Measurements from ENCODE around the gene RPTOR. TPM values are rescaled to one million over a fixed set of nuclear protein-coding genes. Genes with fewer than 3 reads are reported as not detected.

The RPTOR gene
- total and polyA plus RNA-seq, 10 of the 15 experiments (the other 5 are each of a cell fraction or from before 2014, with no cell fraction given), result 0.18 to 32.1 (median 7.8) TPM

- TF ChIP-seq RAD51 (IDR thresholded peaks at IDR 0.05) (peak; percentile 34; the same call in 1 of the 2 replicates), CBFB (IDR thresholded peaks at IDR 0.05; ENCODE audit: low read depth) (no peak), ETV6 (conservative IDR thresholded peaks at IDR 0.05 in 1 of 2, IDR thresholded peaks at IDR 0.05 in 1 of 2; ENCODE audit: borderline replicate concordance in 1 of 2, low read depth in 1 of 2) (0 out of 4 replicates have a peak, but pooled peaks of 1 of the 2 experiments have one; percentile 15), BHLHE40 (IDR thresholded peaks at IDR 0.05; ENCODE audit: borderline replicate concordance in 1 of 2, low read depth in 2 of 2, low read length in 1 of 2) (peak; percentile 49 to 62; a peak in 2 of 4 replicates), MEF2B (IDR thresholded peaks at IDR 0.05; ENCODE audit: partially characterized antibody, poor library complexity, severe bottlenecking) (peak; percentile 84), BCL3 (IDR thresholded peaks at IDR 0.05; ENCODE audit: borderline replicate concordance, insufficient read depth, low read depth, low read length, poor library complexity, severe bottlenecking) (peak; percentile 62), RUNX3 (IDR thresholded peaks at IDR 0.05; ENCODE audit: low read length) (peak; percentile 45; the same call in 1 of the 2 replicates), EED (IDR thresholded peaks at IDR 0.05; ENCODE audit: low read depth) (peak; percentile 67; the same call in 1 of the 2 replicates), NFIC (IDR thresholded peaks at IDR 0.05; ENCODE audit: low read depth, low read length) (peak; percentile 54; the same call in 1 of the 2 replicates), MTA3 (IDR thresholded peaks at IDR 0.05; ENCODE audit: borderline replicate concordance, low read length) (0 out of 2 replicates have a peak, but pooled peaks have one; percentile 21), RCOR1 (conservative IDR thresholded peaks at IDR 0.05; ENCODE audit: low read depth, low read length) (no peak), IKZF1 (conservative IDR thresholded peaks at IDR 0.05) (0 out of 2 replicates have a peak, but pooled peaks have one; percentile 11), IKZF2 (IDR thresholded peaks at IDR 0.05) (0 out of 4 replicates have a peak, but pooled peaks of 1 of the 2 experiments have one; percentile 28), ATF2 (IDR thresholded peaks at IDR 0.05; ENCODE audit: low read length) (peak; percentile 61), NR2F1 (conservative IDR thresholded peaks at IDR 0.05) (0 out of 2 replicates have a peak, but pooled peaks have one; percentile 30)
- TF ChIP-seq, protein P1, sequence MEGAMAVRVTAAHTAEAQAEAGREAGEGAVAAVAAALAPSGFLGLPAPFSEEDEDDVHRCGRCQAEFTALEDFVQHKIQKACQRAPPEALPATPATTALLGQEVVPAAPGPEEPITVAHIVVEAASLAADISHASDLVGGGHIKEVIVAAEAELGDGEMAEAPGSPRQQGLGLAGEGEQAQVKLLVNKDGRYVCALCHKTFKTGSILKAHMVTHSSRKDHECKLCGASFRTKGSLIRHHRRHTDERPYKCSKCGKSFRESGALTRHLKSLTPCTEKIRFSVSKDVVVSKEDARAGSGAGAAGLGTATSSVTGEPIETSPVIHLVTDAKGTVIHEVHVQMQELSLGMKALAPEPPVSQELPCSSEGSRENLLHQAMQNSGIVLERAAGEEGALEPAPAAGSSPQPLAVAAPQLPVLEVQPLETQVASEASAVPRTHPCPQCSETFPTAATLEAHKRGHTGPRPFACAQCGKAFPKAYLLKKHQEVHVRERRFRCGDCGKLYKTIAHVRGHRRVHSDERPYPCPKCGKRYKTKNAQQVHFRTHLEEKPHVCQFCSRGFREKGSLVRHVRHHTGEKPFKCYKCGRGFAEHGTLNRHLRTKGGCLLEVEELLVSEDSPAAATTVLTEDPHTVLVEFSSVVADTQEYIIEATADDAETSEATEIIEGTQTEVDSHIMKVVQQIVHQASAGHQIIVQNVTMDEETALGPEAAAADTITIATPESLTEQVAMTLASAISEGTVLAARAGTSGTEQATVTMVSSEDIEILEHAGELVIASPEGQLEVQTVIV (IDR thresholded peaks at IDR 0.05; ENCODE audit: borderline replicate concordance, partially characterized antibody), result no peak
- H3K9me3 ChIP-seq (replicated peaks; ENCODE audit: control insufficient read depth, insufficient read depth, low read length), result peaks cover 5% of the 10 kb centered on the region; the same call in 2 of the 3 replicates
- peaks cover 2 to 4% of the 10 kb centered on the region in 2 experiments; a peak in 2 of 4 replicates for H3K36me3 ChIP-seq (ENCODE audit: control insufficient read depth in 2 of 2, insufficient read depth in 2 of 2, low read length in 1 of 2)
- peak overlapping the region; percentile 80 for H3K4me2 ChIP-seq (ENCODE audit: control insufficient read depth, insufficient read depth)
- no peaks in the 10 kb centered on the region for H4K20me1 ChIP-seq (ENCODE audit: control insufficient read depth, insufficient read depth)
- intact Hi-C loops (cut with micrococcal nuclease; ENCODE audit: unreplicated experiment) (no loop called here), in situ Hi-C loops (cut with MboI) (no loop called here)
- ATAC-seq (peak; percentile 79), FAIRE-seq (peak; percentile 44), DNase-seq (ENCODE audit: low read depth, low spot score) (peak; percentile 64)
- no TSS peak for BruUV-seq (replicated peaks)
- peaks cover 39% of the 10 kb centered on the region for H3K4me1 ChIP-seq (ENCODE audit: control insufficient read depth, insufficient read depth, low read length)
- WGBS (ENCODE audit: insufficient coverage, insufficient replicate concordance, low lambda C conversion rate, missing lambda C conversion rate), result 72% methylated on average over 7 of the region's 7 CpGs
- ChIA-PET POLR2A (interaction anchor here (0.7 to 1.5 kb wide), 3 partner anchors 15 to 44 kb away, joined by 3 to 5 read pairs (median 3); no protein-coding TSS in a partner anchor), CTCF (interaction anchor here (1.2 to 3.0 kb wide), 7 partner anchors 8 to 229 kb away, joined by 3 to 13 read pairs (median 3); no protein-coding TSS in a partner anchor), SMC1A (ENCODE audit: uncharacterized antibody, unreplicated experiment) (interaction anchor here (0.5 to 3.7 kb wide), 11 partner anchors 8 to 184 kb away, joined by 3 to 24 read pairs (median 4); no protein-coding TSS in a partner anchor), RAD21 (ENCODE audit: unreplicated experiment) (interaction anchor here (1.0 to 2.6 kb wide), 5 partner anchors 9 to 335 kb away, joined by 3 to 15 read pairs (median 6); no protein-coding TSS in a partner anchor)
- peak overlapping the region; percentile 61 for H3K9ac ChIP-seq (ENCODE audit: control insufficient read depth, insufficient read depth, low read length)
- 0 out of 2 replicates have a peak overlapping the region, but pooled peaks have one; percentile 5 for H2AFZ ChIP-seq (ENCODE audit: control insufficient read depth, low read depth, low read length)
- H3K27ac ChIP-seq (ENCODE audit: control insufficient read depth, insufficient read depth), result peak overlapping the region; percentile 75
- H3K79me2 ChIP-seq (ENCODE audit: control insufficient read depth, insufficient read depth, low read length), result no peaks in the 10 kb centered on the region; the same call in 1 of the 2 replicates
- no peaks in the 10 kb centered on the region for H3K27me3 ChIP-seq (replicated peaks in 1 of 2; ENCODE audit: control insufficient read depth in 2 of 2, insufficient read depth in 2 of 2, low read length in 1 of 2)
- peak overlapping the region; percentile 8; the same call in 1 of the 2 replicates for H3K4me3 ChIP-seq
Measured at GRCh38 chr17:80789356-80789902, 244.8 kb downstream of the RPTOR start.
